ENCODE measurements around the gene TGM4. TPM values are rescaled to one million over a fixed set of nuclear protein-coding genes. Genes with fewer than 3 reads are reported as not detected.
"Not testable (repeated sequence)": the region's sequence is repeated elsewhere in the genome, so short reads cannot be mapped to it uniquely, and the experiment has no call there.

Gene TGM4
- not detected in 2 replicates for total RNA-seq

GRCh38 chr3:44874308-44874707 is at the start of gene TGM4:
TSS of gene TGM4 (plus strand) at chr3:44874608. CDS start at chr3:44874679, 71 bp downstream.
- H3K9me3 Mint-ChIP-seq = no peaks in the 10 kb centered on the region
- DNase-seq (ENCODE audit: low spot score) = no peak
- intact Hi-C loops (cut with micrococcal nuclease) = no loop called here
- no peak within 1 kb of the TSS for H3K4me3 Mint-ChIP-seq (ENCODE audit: low read depth)
- H3K27me3 Mint-ChIP-seq (ENCODE audit: low read depth) = peaks cover 2% of the 10 kb centered on the region
- no peak within 1 kb of the TSS for H3K27ac Mint-ChIP-seq
- H3K36me3 Mint-ChIP-seq (ENCODE audit: low read depth) = no peaks in the 10 kb centered on the region
- no peaks in the 10 kb centered on the region for H3K4me1 Mint-ChIP-seq (ENCODE audit: low read depth)

- Mint-ChIP-seq H3K4me1 (ENCODE audit: low read depth) (peaks cover 2% of the 10 kb centered on the region), H3K9me3 (peaks cover 3% of the 10 kb centered on the region), H3K27me3 (ENCODE audit: low read depth) (no peaks in the 10 kb centered on the region), H3K4me3 (ENCODE audit: low read depth) (no peak overlapping the region), H3K27ac (no peak overlapping the region), H3K36me3 (ENCODE audit: low read depth) (peaks cover 63% of the 10 kb centered on the region)
- intact Hi-C loops (cut with micrococcal nuclease) = no loop called here
- no peak for DNase-seq (ENCODE audit: low spot score)
Measured at GRCh38 chr3:44825264-44825925, 49.0 kb upstream of the TGM4 start.

- no peak for DNase-seq (ENCODE audit: low spot score)
- intact Hi-C loops (cut with micrococcal nuclease) = no loop called here
- peaks cover 67% of the 10 kb centered on the region for H3K36me3 Mint-ChIP-seq (ENCODE audit: low read depth)
- H3K9me3 Mint-ChIP-seq = peaks cover 3% of the 10 kb centered on the region
- H3K4me3 Mint-ChIP-seq (ENCODE audit: low read depth) = no peak overlapping the region
- H3K4me1 Mint-ChIP-seq (ENCODE audit: low read depth) = peaks cover 2% of the 10 kb centered on the region
- H3K27ac Mint-ChIP-seq = no peak overlapping the region
- H3K27me3 Mint-ChIP-seq (ENCODE audit: low read depth) = no peaks in the 10 kb centered on the region
Measured at GRCh38 chr3:44827196-44827595, 47.2 kb upstream of the TGM4 start.

- Mint-ChIP-seq H3K27me3 (ENCODE audit: low read depth) (no peaks in the 10 kb centered on the region), H3K4me3 (ENCODE audit: low read depth) (no peak overlapping the region), H3K4me1 (ENCODE audit: low read depth) (no peaks in the 10 kb centered on the region), H3K9me3 (peaks cover 8% of the 10 kb centered on the region), H3K27ac (no peak overlapping the region), H3K36me3 (ENCODE audit: low read depth) (peaks cover 70% of the 10 kb centered on the region)
- DNase-seq (ENCODE audit: low spot score) = no peak
- intact Hi-C loops (cut with micrococcal nuclease) = no loop called here
Measured at GRCh38 chr3:44831232-44831631, 43.2 kb upstream of the TGM4 start.

GRCh38 chr3:44832032-44832431 is 42.4 kb upstream of the TGM4 start:
- peaks cover 70% of the 10 kb centered on the region for H3K36me3 Mint-ChIP-seq (ENCODE audit: low read depth)
- H3K27me3 Mint-ChIP-seq (ENCODE audit: low read depth) = no peaks in the 10 kb centered on the region
- intact Hi-C loops (cut with micrococcal nuclease) = no loop called here
- no peaks in the 10 kb centered on the region for H3K4me1 Mint-ChIP-seq (ENCODE audit: low read depth)
- no peak overlapping the region for H3K4me3 Mint-ChIP-seq (ENCODE audit: low read depth)
- H3K27ac Mint-ChIP-seq = no peak overlapping the region
- H3K9me3 Mint-ChIP-seq = peaks cover 16% of the 10 kb centered on the region
- DNase-seq (ENCODE audit: low spot score) = no peak

DNA sequence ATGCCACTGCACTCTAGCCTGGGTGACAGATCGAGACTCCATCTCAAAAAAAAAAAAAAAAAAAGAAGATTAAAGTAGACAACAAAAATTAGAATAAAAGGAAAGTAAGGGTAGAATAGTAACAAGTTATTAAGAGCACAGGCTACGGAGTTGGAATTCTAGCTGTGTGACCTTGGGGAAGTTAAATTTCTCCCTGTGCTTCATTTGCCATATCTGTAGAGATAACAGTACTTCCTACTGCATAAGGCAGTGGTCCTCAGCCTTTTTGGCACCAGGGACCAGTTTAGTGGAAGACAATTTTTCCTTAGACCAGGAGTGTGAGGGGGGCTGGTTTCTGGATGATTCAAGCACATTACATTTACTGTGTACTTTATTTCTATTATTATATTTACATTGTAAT is 41.4 kb upstream of the TGM4 start:
- peaks cover 77% of the 10 kb centered on the region for H3K36me3 Mint-ChIP-seq (ENCODE audit: low read depth)
- no peaks in the 10 kb centered on the region for H3K4me1 Mint-ChIP-seq (ENCODE audit: low read depth)
- H3K27me3 Mint-ChIP-seq (ENCODE audit: low read depth) = no peaks in the 10 kb centered on the region
- peaks cover 21% of the 10 kb centered on the region for H3K9me3 Mint-ChIP-seq
- intact Hi-C loops (cut with micrococcal nuclease) = no loop called here
- H3K4me3 Mint-ChIP-seq (ENCODE audit: low read depth) = no peak overlapping the region
- no peak for DNase-seq (ENCODE audit: low spot score)
- no peak overlapping the region for H3K27ac Mint-ChIP-seq

- Mint-ChIP-seq H3K36me3 (ENCODE audit: low read depth) (peaks cover 81% of the 10 kb centered on the region), H3K4me3 (ENCODE audit: low read depth) (no peak overlapping the region), H3K9me3 (peaks cover 21% of the 10 kb centered on the region), H3K27ac (no peak overlapping the region), H3K4me1 (ENCODE audit: low read depth) (no peaks in the 10 kb centered on the region), H3K27me3 (ENCODE audit: low read depth) (no peaks in the 10 kb centered on the region)
- no peak for DNase-seq (ENCODE audit: low spot score)
- intact Hi-C loops (cut with micrococcal nuclease) = no loop called here
Measured at GRCh38 chr3:44833394-44833793, 41.0 kb upstream of the TGM4 start.

GRCh38 chr3:44835684-44836083 is 38.7 kb upstream of the TGM4 start:
- peaks cover 21% of the 10 kb centered on the region for H3K9me3 Mint-ChIP-seq
- peaks cover 89% of the 10 kb centered on the region for H3K36me3 Mint-ChIP-seq (ENCODE audit: low read depth)
- H3K27me3 Mint-ChIP-seq (ENCODE audit: low read depth) = no peaks in the 10 kb centered on the region
- no peak for DNase-seq (ENCODE audit: low spot score)
- intact Hi-C loops (cut with micrococcal nuclease) = no loop called here
- H3K4me3 Mint-ChIP-seq (ENCODE audit: low read depth) = no peak overlapping the region
- H3K4me1 Mint-ChIP-seq (ENCODE audit: low read depth) = no peaks in the 10 kb centered on the region
- H3K27ac Mint-ChIP-seq = no peak overlapping the region

GRCh38 chr3:44842376-44842775 is 32.0 kb upstream of the TGM4 start:
- DNase-seq (ENCODE audit: low spot score) = no peak
- Mint-ChIP-seq H3K27ac (no peak overlapping the region), H3K36me3 (ENCODE audit: low read depth) (peaks cover 81% of the 10 kb centered on the region), H3K4me3 (ENCODE audit: low read depth) (no peak overlapping the region), H3K9me3 (peaks cover 2% of the 10 kb centered on the region), H3K27me3 (ENCODE audit: low read depth) (no peaks in the 10 kb centered on the region), H3K4me1 (ENCODE audit: low read depth) (no peaks in the 10 kb centered on the region)
- intact Hi-C loops (cut with micrococcal nuclease) = no loop called here

GRCh38 chr3:44845528-44846520 is 28.6 kb upstream of the TGM4 start:
- intact Hi-C loops (cut with micrococcal nuclease) = no loop called here

GRCh38 chr3:44848634-44849033 is 25.8 kb upstream of the TGM4 start:
- Mint-ChIP-seq H3K27me3 (ENCODE audit: low read depth) (no peaks in the 10 kb centered on the region), H3K27ac (no peak overlapping the region), H3K36me3 (ENCODE audit: low read depth) (peaks cover 57% of the 10 kb centered on the region), H3K9me3 (no peaks in the 10 kb centered on the region), H3K4me1 (ENCODE audit: low read depth) (no peaks in the 10 kb centered on the region), H3K4me3 (ENCODE audit: low read depth) (no peak overlapping the region)
- intact Hi-C loops (cut with micrococcal nuclease) = no loop called here
- DNase-seq (ENCODE audit: low spot score) = no peak

More at GRCh38 chr3:44845528-44846520, 28.6 kb upstream of the TGM4 start:
- Mint-ChIP-seq H3K4me1 (ENCODE audit: low read depth) (no peaks in the 10 kb centered on the region), H3K27me3 (ENCODE audit: low read depth) (no peaks in the 10 kb centered on the region), H3K27ac (no peak overlapping the region), H3K36me3 (ENCODE audit: low read depth) (peaks cover 62% of the 10 kb centered on the region), H3K4me3 (ENCODE audit: low read depth) (no peak overlapping the region), H3K9me3 (no peaks in the 10 kb centered on the region)
- DNase-seq (ENCODE audit: low spot score) = no peak

- H3K4me3 Mint-ChIP-seq (ENCODE audit: low read depth); H3K4me1 Mint-ChIP-seq (ENCODE audit: low read depth); intact Hi-C loops (cut with micrococcal nuclease); H3K27ac Mint-ChIP-seq; DNase-seq (ENCODE audit: low spot score); H3K27me3 Mint-ChIP-seq (ENCODE audit: low read depth); H3K9me3 Mint-ChIP-seq: not testable (repeated sequence)
- peaks cover 11% of the 10 kb centered on the region for H3K36me3 Mint-ChIP-seq (ENCODE audit: low read depth)
Measured at GRCh38 chr3:44856663-44857062, 17.7 kb upstream of the TGM4 start.

GRCh38 chr3:44860117-44860516 is 14.3 kb upstream of the TGM4 start:
- Mint-ChIP-seq H3K9me3 (no peaks in the 10 kb centered on the region), H3K36me3 (ENCODE audit: low read depth) (peaks cover 4% of the 10 kb centered on the region), H3K4me3 (ENCODE audit: low read depth) (peak overlapping the region; percentile 40), H3K27ac (no peak overlapping the region), H3K27me3 (ENCODE audit: low read depth) (no peaks in the 10 kb centered on the region), H3K4me1 (ENCODE audit: low read depth) (peaks cover 12% of the 10 kb centered on the region)
- DNase-seq (ENCODE audit: low spot score) = no peak
- intact Hi-C loops (cut with micrococcal nuclease) = loop anchor here (2.0 kb wide), 1 partner anchor 99 kb away; the partner anchor contains the start of genes KIAA1143 and KIF15

All from activated T-helper 2 cell treated with anti-CD3 and anti-CD28 coated beads, Interferon-gamma antibody, Interleukin-2, Interleukin-4, amounts not matched to agents 10 μg/mL and 5 μg/mL and 100 μg/mL, durations not matched to agents 14 hours and 24 hours and 36 hours (primary cell).